NCI-H1092 treated with DMSO at 0.1 percent for 48 hours (cell line): ENCODE data around the gene SV2C.

Experiments used
- DNase-seq: peaks from one replicate; lab custom pipeline; 2025; lab: John Stamatoyannopoulos, UW

SV2C gene

GRCh38 chr5:76163111-76163628, 80.0 kb downstream of the SV2C start:
- DNase-seq = no peak

- DNase-seq = no peak
Measured at GRCh38 chr5:76165029-76165428, 81.8 kb downstream of the SV2C start.

- no peak for DNase-seq
Measured at GRCh38 chr5:76165711-76166374, 82.7 kb downstream of the SV2C start.

- no peak for DNase-seq
Measured at GRCh38 chr5:76166886-76167576, 83.8 kb downstream of the SV2C start.

- no peak for DNase-seq
Measured at GRCh38 chr5:76169146-76169905, 86.1 kb downstream of the SV2C start.

- no peak for DNase-seq
Measured at GRCh38 chr5:76174101-76174500, 90.9 kb downstream of the SV2C start.

GRCh38 chr5:76175051-76175666, 92.0 kb downstream of the SV2C start:
- DNase-seq = peak; percentile 3

- DNase-seq = no peak
Measured at GRCh38 chr5:76175821-76176403, 92.7 kb downstream of the SV2C start.

- DNase-seq = no peak
Measured at GRCh38 chr5:76177978-76178377, 94.8 kb downstream of the SV2C start.

GRCh38 chr5:76178913-76179312, 95.7 kb downstream of the SV2C start:
- DNase-seq = no peak

GRCh38 chr5:76180814-76181805, 97.9 kb downstream of the SV2C start:
- no peak for DNase-seq

GRCh38 chr5:76187386-76187785, 104.2 kb downstream of the SV2C start:
- no peak for DNase-seq

- no peak for DNase-seq
Measured at GRCh38 chr5:76190356-76190755, 107.2 kb downstream of the SV2C start.

GRCh38 chr5:76192837-76193236, 109.7 kb downstream of the SV2C start:
- no peak for DNase-seq

- no peak for DNase-seq
Measured at GRCh38 chr5:76193635-76194034, 110.5 kb downstream of the SV2C start.

- DNase-seq = no peak
Measured at GRCh38 chr5:76194340-76194739, 111.2 kb downstream of the SV2C start.

- DNase-seq = no peak
Measured at GRCh38 chr5:76196457-76196856, 113.3 kb downstream of the SV2C start.

GRCh38 chr5:76196886-76197489, 113.8 kb downstream of the SV2C start:
- no peak for DNase-seq

- DNase-seq = no peak
Measured at GRCh38 chr5:76197726-76198125, 114.5 kb downstream of the SV2C start.
